Endothelial cell of umbilical vein (primary cell): ENCODE results near the gene THUMPD2. TPM values are rescaled to one million over a fixed set of nuclear protein-coding genes. Genes with fewer than 3 reads are reported as not detected.

ENCODE experiments used
- BruUV-seq: library from RNA; stranded (reverse); fragments of 400-500 nt; replicated peaks from 2 replicates; lab custom pipeline; 2021; lab: Mats Ljungman, UMichigan
- CTCF ChIA-PET: fragments of 300-600, 350-600 bp; sonication (Branson Sonifier 250); formaldehyde crosslinking; loops from one replicate; lab custom pipeline; 2021; ENCODE audit warnings: antibody characterized with exemption, inconsistent platforms; lab: Charles Lee
- POLR2A ChIA-PET: fragments of 300-600, 350-600 bp; sonication (Branson Sonifier 250); formaldehyde crosslinking; loops from one replicate; lab custom pipeline; 2021; ENCODE audit warnings: antibody characterized with exemption, inconsistent platforms; lab: Charles Lee
- DNase-seq: peaks from one replicate; pipeline ENCODE4 v3.0.0-alpha.2; 2011; ENCODE audit warnings: low read depth, low spot score
- FAIRE-seq: peaks from 2 replicates; lab custom pipeline; 2011; peaks lifted over from hg19 to GRCh38; lab: Jason Lieb, UNC
- H2AFZ ChIP-seq: 2 replicates; pipeline ENCODE4 v1.6.0; 2012; ENCODE audit warnings: low read depth, low read length, control low read depth, inconsistent platforms
- H3K27ac ChIP-seq: 2 replicates; pipeline ENCODE4 v1.5.1; 2011; ENCODE audit warnings: low read depth, mild to moderate bottlenecking, control low read depth, low read length, moderate library complexity; ENCODE audit not compliant: insufficient read depth
- H3K27me3 ChIP-seq, 2 experiments: 2 replicates each; pipeline versions ENCODE4 v1.6.0 to v1.6.1; 2011; ENCODE audit warnings: low read length in 2 of 2, mixed read lengths in 1 of 2; ENCODE audit not compliant: control insufficient read depth in 2 of 2, insufficient read depth in 2 of 2
- H3K36me3 ChIP-seq, 2 experiments: 2 replicates in 1 of 2; 3 replicates in 1 of 2; pipeline ENCODE4 v1.5.1; 2011; ENCODE audit warnings: low read length in 2 of 2, mild to moderate bottlenecking in 1 of 2, moderate library complexity in 1 of 2; ENCODE audit not compliant: control insufficient read depth in 2 of 2, insufficient read depth in 2 of 2; ENCODE audit errors: extremely low read depth in 1 of 2
- H3K4me1 ChIP-seq: 3 replicates; pipeline ENCODE4 v1.5.1; 2011; ENCODE audit warnings: mild to moderate bottlenecking, low read length; ENCODE audit not compliant: control insufficient read depth, insufficient read depth; ENCODE audit errors: extremely low read depth
- H3K4me2 ChIP-seq: 2 replicates; pipeline ENCODE4 v1.6.1; 2011; ENCODE audit warnings: low read length, control low read depth, mixed read lengths; ENCODE audit not compliant: insufficient read depth
- H3K4me3 ChIP-seq, 3 experiments: fragments of 200-600 bp in 1 of 3; sonication (generic), shearing (Covaris generic) in 1 of 3; replicated peaks in 1 of 3; 2 replicates each; pipeline ENCODE4 v1.5.1; 2011 to 2016; ENCODE audit warnings: control low read depth in 3 of 3, low read length in 3 of 3, mild to moderate bottlenecking in 2 of 3, inconsistent platforms in 1 of 3, low read depth in 1 of 3, moderate library complexity in 1 of 3; ENCODE audit not compliant: insufficient read depth in 1 of 3
- H3K79me2 ChIP-seq: 2 replicates; pipeline ENCODE4 v1.6.0; 2012; ENCODE audit warnings: low read length, inconsistent platforms; ENCODE audit not compliant: control insufficient read depth, insufficient read depth
- H3K9ac ChIP-seq: replicated peaks from 2 replicates; pipeline ENCODE3; 2011; ENCODE audit warnings: low read length, control low read depth; ENCODE audit not compliant: insufficient read depth; ENCODE audit errors: extremely low read depth
- H3K9me1 ChIP-seq: replicated peaks from 3 replicates; pipeline ENCODE4 v1.6.0; 2011; ENCODE audit warnings: mild to moderate bottlenecking, low read length; ENCODE audit not compliant: control insufficient read depth, insufficient read depth; ENCODE audit errors: extremely low read depth
- H3K9me3 ChIP-seq: replicated peaks from 2 replicates; pipeline ENCODE4 v1.5.1; 2012; ENCODE audit warnings: low read length, inconsistent platforms; ENCODE audit not compliant: control insufficient read depth, insufficient read depth
- H4K20me1 ChIP-seq: replicated peaks from 2 replicates; pipeline ENCODE3; 2011; ENCODE audit warnings: mild to moderate bottlenecking, low read length; ENCODE audit not compliant: control insufficient read depth, insufficient read depth; ENCODE audit errors: extremely low read depth
- EZH2 ChIP-seq: IDR thresholded peaks from 2 replicates; pipeline ENCODE4 v1.6.1; 2012; ENCODE audit warnings: borderline replicate concordance, low read depth, mild to moderate bottlenecking, moderate library complexity, low read length, inconsistent platforms; ENCODE audit not compliant: severe bottlenecking
- GATA2 ChIP-seq: IDR thresholded peaks from 2 replicates; pipeline ENCODE4 v1.7.0; 2011; ENCODE audit warnings: low read depth, mild to moderate bottlenecking, moderate library complexity, mixed read lengths, low read length; ENCODE audit not compliant: insufficient read length, insufficient read depth
- JUN ChIP-seq: IDR thresholded peaks from 2 replicates; pipeline ENCODE4 v1.6.1; 2011; ENCODE audit warnings: borderline replicate concordance, low read depth; ENCODE audit not compliant: insufficient read length, insufficient read depth
- POLR2AphosphoS5 ChIP-seq: IDR thresholded peaks from 2 replicates; pipeline ENCODE4 v1.6.1; 2012; ENCODE audit warnings: low read depth, mild to moderate bottlenecking, control low read depth, low read length, moderate library complexity; ENCODE audit not compliant: insufficient read depth
- dilution Hi-C: fragments of 300-500 bp; cut with MboI; formaldehyde crosslinking; loops from one replicate; pipeline ENCODE4 v1.15.0; 2019; ENCODE audit warnings: low sequenced_read_pairs; ENCODE audit not compliant: extremely low pct_ligation_motif_present
- intact Hi-C: fragments of 100-400 bp; cut with micrococcal nuclease; formaldehyde crosslinking; loops from one replicate; pipeline ENCODE4 v1.10.0; 2022
- polyA plus RNA-seq, 4 experiments: library from polyadenylated mRNA; depleted of rRNA in 3 of 4; stranded (reverse) in 3 of 4; unstranded in 1 of 4; fragments of >200 nt; gene quantifications; 2 replicates each; pipeline versions ENCODE4 v1.2.1 to v1.2.3, GENCODE V29; 2011 to 2012; ENCODE audit warnings: missing spikeins in 1 of 4
- total RNA-seq: library from RNA; stranded (reverse); gene quantifications from 2 replicates; pipeline ENCODE4 v1.2.3, GENCODE V29; 2021

Gene THUMPD2
- total and polyA plus RNA-seq, 2 donors (not counting 3 experiments of a cell fraction or from before 2014, with no cell fraction given), result 4.3 to 8.2 TPM

GRCh38 chr2:39732482-39732881 lies 46.6 kb downstream of the THUMPD2 start:
- FAIRE-seq, result no peak
- no peak for DNase-seq
- no peaks in the 10 kb centered on the region for H3K27me3 ChIP-seq
- no peak overlapping the region for H3K4me3 ChIP-seq
- no peak overlapping the region for H3K9ac ChIP-seq
- no peaks in the 10 kb centered on the region for H3K9me3 ChIP-seq
- H3K36me3 ChIP-seq, result peaks cover 7% of the 10 kb centered on the region in 2 experiments
- BruUV-seq, result no TSS peak
- CTCF ChIA-PET, result interaction anchor here (0.8 to 5.7 kb wide), 4 partner anchors 35 to 785 kb away, joined by 3 to 35 read pairs (median 16); no protein-coding TSS in a partner anchor
- dilution Hi-C loops, result no loop called here
- peaks cover 6% of the 10 kb centered on the region for H3K4me1 ChIP-seq
- TF ChIP-seq GATA2 (no peak), POLR2AphosphoS5 (no peak)
- POLR2A ChIA-PET, result interaction anchor here (0.5 kb wide), 1 partner anchor 360 kb away, joined by 3 read pairs; no protein-coding TSS in a partner anchor
- no peak overlapping the region for H2AFZ ChIP-seq
- H3K27ac ChIP-seq, result no peak overlapping the region
- H4K20me1 ChIP-seq, result no peaks in the 10 kb centered on the region
- H3K79me2 ChIP-seq, result no peaks in the 10 kb centered on the region
- intact Hi-C loops, result loop anchor here (5.0 to 10.0 kb wide), 3 partner anchors 140 to 668 kb away; no protein-coding TSS in a partner anchor
- no peaks in the 10 kb centered on the region for H3K9me1 ChIP-seq
- no peak overlapping the region for H3K4me2 ChIP-seq

DNA sequence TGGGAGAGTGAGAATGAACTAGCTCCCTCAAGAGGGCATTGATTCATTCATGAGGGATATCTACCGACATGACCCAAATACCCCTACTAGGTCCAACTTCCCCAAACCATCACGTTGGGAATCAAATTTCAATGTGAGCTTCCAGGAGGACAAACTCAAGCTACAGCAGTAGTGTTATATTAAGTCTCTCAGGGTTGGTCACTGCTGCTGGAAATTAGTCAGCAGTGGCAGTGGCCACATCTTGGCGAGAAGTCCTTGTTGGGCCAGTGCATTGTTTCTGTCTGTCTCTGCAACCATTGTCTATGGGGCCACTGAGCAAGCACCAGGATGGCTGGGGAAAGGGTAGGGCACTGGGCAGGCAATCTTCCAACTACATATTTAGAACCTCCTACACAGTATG lies 47.5 kb downstream of the THUMPD2 start:
- dilution Hi-C loops, result no loop called here
- H3K27ac ChIP-seq, result no peak overlapping the region
- FAIRE-seq, result no peak
- no peak for TF ChIP-seq JUN
- no peak for TF ChIP-seq EZH2
- H3K79me2 ChIP-seq, result no peaks in the 10 kb centered on the region
- H3K9me1 ChIP-seq, result no peaks in the 10 kb centered on the region
- no peaks in the 10 kb centered on the region for H3K27me3 ChIP-seq
- peaks cover 6% of the 10 kb centered on the region for H3K4me1 ChIP-seq
- BruUV-seq, result no TSS peak
- ChIA-PET CTCF (interaction anchor here (0.6 to 5.7 kb wide), 9 partner anchors 12 to 784 kb away, joined by 3 to 129 read pairs (median 32); no protein-coding TSS in a partner anchor), POLR2A (no interaction called here)
- H3K36me3 ChIP-seq, result peaks cover 4 to 5% of the 10 kb centered on the region in 2 experiments
- no peak for DNase-seq
- H3K9me3 ChIP-seq, result no peaks in the 10 kb centered on the region
- no peak overlapping the region for H3K4me2 ChIP-seq
- no peak overlapping the region for H3K4me3 ChIP-seq
- no peak overlapping the region for H3K9ac ChIP-seq
- H2AFZ ChIP-seq, result no peak overlapping the region
- H4K20me1 ChIP-seq, result no peaks in the 10 kb centered on the region
- intact Hi-C loops, result loop anchor here (5.0 to 10.0 kb wide), 3 partner anchors 139 to 667 kb away; no protein-coding TSS in a partner anchor
